Brain microvascular endothelial cell (primary cell): ENCODE results near the gene ZFAND2A.

Experiments
- DNase-seq: peaks from one replicate; pipeline ENCODE4 v3.0.0-alpha.2; 2020
- H3K27ac ChIP-seq: fragments of 250-450 bp; sonication (Bioruptor Pico); 2 replicates; pipeline ENCODE4 v1.5.1; 2020; ENCODE audit warnings: mild to moderate bottlenecking, moderate library complexity
- H3K27me3 ChIP-seq: fragments of 250-450 bp; sonication (Bioruptor Pico); replicated peaks from 2 replicates; pipeline ENCODE4 v1.5.1; 2020; ENCODE audit warnings: mild to moderate bottlenecking
- H3K36me3 ChIP-seq: fragments of 250-450 bp; sonication (Bioruptor Pico); replicated peaks from 2 replicates; pipeline ENCODE4 v1.5.1; 2020; ENCODE audit warnings: mild to moderate bottlenecking
- H3K4me3 ChIP-seq: 2 replicates; pipeline ENCODE4 v1.5.1; 2011; ENCODE audit warnings: low read depth, mild to moderate bottlenecking, control low read depth, low read length, moderate library complexity
- CTCF ChIP-seq: IDR thresholded peaks from 2 replicates; pipeline ENCODE4 v1.5.1; 2011; ENCODE audit warnings: low read depth, mild to moderate bottlenecking, moderate library complexity, low read length, control low read depth, inconsistent platforms; ENCODE audit errors: missing control alignments
- in situ Hi-C: cut with HindIII; loops from 2 replicates; pipeline ENCODE4 v1.10.0; 2017; ENCODE audit warnings: low sequenced_read_pairs, low pct_ligation_motif_present

ZFAND2A gene

DNA sequence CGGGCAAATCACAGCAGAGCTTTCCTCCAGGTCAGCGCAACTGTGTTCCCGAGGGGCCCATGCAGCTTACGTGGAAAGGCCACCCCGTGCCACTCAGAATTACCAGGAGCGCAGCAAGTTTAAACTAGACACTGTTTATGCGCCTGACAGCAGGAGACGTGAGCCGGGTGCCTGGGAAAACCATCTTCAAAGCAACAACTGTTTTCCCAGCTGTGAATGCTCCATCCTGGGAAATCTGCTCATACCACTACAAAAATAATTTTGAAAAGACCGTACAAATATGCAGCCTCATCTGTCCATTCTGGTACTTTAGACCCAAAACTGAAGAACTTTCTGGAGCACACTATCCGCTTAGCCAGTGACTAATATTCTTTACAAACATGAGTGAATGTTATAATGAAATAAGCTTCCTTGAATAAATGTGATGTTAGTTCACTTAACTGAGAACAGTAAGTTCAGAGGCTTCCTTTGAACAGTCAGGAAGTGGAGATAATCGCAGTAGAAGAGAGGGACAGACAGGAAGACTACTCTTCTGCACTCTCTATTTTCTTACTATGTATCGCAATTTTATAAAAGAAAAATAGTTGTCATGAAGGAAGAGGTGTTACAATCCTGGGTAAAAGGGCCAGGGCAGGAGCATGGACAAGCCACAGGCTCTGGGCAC, 55.3 kb downstream of the ZFAND2A start:
- DNase-seq: no peak
- in situ Hi-C loops: no loop called here
- Histone ChIP-seq H3K4me3 (no peak overlapping the region), H3K36me3 (no peaks in the 10 kb centered on the region), H3K27me3 (no peaks in the 10 kb centered on the region), H3K27ac (no peak overlapping the region)
- no peak for TF ChIP-seq CTCF

- Histone ChIP-seq H3K27ac (no peak overlapping the region), H3K36me3 (no peaks in the 10 kb centered on the region), H3K4me3 (no peak overlapping the region), H3K27me3 (no peaks in the 10 kb centered on the region)
- TF ChIP-seq CTCF: no peak
- no peak for DNase-seq
- in situ Hi-C loops: no loop called here
Measured at GRCh38 chr7:1103789-1104515, 56.0 kb downstream of the ZFAND2A start.

DNA sequence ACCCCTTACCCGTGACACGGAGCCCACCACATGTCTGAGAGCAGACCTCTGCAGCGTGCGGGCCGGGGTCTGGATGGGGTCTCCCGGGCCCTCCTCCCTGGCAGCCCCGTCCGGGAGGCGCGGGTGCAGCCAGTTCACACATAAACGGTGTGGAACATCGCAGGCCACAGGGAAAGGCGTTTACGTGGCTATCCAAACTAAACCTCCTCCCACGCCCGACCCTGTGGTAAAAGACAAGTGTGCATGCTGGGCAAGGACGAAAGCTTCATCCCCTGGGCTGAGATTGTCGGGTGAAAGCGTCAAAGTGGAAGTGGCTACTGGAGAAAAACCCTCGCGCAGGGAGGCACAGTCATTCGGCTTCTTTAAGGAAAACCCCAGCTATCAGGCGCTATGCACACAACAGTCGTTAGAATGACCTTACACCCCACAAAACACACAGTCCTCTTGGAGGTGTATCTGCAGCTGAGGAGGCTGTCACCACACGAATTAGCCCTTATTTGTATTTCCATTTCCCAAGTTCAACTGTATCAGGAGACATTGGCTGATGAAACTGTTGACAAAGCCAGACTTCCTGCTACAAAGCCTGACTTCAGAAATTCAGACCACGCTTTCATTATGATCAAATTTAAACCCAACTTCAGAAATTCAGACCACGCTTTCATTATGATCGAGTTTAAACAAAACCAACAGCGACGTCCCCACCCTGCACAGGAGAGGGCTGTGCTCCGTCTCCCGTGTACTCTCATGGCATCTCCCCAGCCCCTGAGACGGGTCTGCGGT, 56.8 kb downstream of the ZFAND2A start:
- no peak overlapping the region for H3K4me3 ChIP-seq
- in situ Hi-C loops: no loop called here
- TF ChIP-seq CTCF: no peak
- no peak overlapping the region for H3K27ac ChIP-seq
- no peaks in the 10 kb centered on the region for H3K36me3 ChIP-seq
- H3K27me3 ChIP-seq: no peaks in the 10 kb centered on the region
- no peak for DNase-seq
